ENCODE data around the gene U2AF2.

- TF ChIP-seq CTCF (IDR thresholded peaks at IDR 0.05) = no peak
- no peak for TF ChIP-seq POLR2A (IDR thresholded peaks at IDR 0.05)
- no peak for TF ChIP-seq POLR2AphosphoS5 (IDR thresholded peaks at IDR 0.05; ENCODE audit: insufficient read depth in 1 of 2, low read depth in 1 of 2)
Measured at GRCh38 chr19:55691561-55692481, 37.0 kb downstream of the U2AF2 start.

Measured in vagina (tissue), 2 donors.